OCI-LY1 (cell line): ENCODE measurements around the gene E2F3.

Experiments
- CTCF ChIP-seq: fragments of 200-600 bp; sonication (generic), shearing (Covaris generic); IDR thresholded peaks from 2 replicates; pipeline ENCODE4 v1.5.1; 2017; ENCODE audit warnings: mild to moderate bottlenecking, antibody characterized with exemption, low read length, moderate library complexity, mixed read lengths
- EZH2 ChIP-seq: fragments of 200-600 bp; sonication (generic), shearing (Covaris generic); IDR thresholded peaks from 2 replicates; pipeline ENCODE4 v1.8.0; 2017; ENCODE audit warnings: borderline replicate concordance, mixed run types, mild to moderate bottlenecking, antibody characterized with exemption, low read length, moderate library complexity, mixed read lengths

- TF ChIP-seq CTCF, result no peak
- no peak for TF ChIP-seq EZH2
Measured at GRCh38 chr6:20408851-20409250, 7.2 kb downstream of the E2F3 start.
